T1000 (cell line): ENCODE data around the gene PRKCI.
"Not testable (repeated sequence)": the region's sequence is repeated elsewhere in the genome, so short reads cannot be mapped to it uniquely, and the experiment has no call there.

Source experiments
- DNase-seq: peaks from one replicate; lab custom pipeline; 2025; ENCODE audit warnings: mixed read lengths; lab: John Stamatoyannopoulos, UW

The PRKCI gene

GRCh38 chr3:170343859-170344258 is 121.6 kb downstream of the PRKCI start:
- not testable (repeated sequence) for DNase-seq

GRCh38 chr3:170344971-170345370 is 122.7 kb downstream of the PRKCI start:
- DNase-seq = no peak

DNA sequence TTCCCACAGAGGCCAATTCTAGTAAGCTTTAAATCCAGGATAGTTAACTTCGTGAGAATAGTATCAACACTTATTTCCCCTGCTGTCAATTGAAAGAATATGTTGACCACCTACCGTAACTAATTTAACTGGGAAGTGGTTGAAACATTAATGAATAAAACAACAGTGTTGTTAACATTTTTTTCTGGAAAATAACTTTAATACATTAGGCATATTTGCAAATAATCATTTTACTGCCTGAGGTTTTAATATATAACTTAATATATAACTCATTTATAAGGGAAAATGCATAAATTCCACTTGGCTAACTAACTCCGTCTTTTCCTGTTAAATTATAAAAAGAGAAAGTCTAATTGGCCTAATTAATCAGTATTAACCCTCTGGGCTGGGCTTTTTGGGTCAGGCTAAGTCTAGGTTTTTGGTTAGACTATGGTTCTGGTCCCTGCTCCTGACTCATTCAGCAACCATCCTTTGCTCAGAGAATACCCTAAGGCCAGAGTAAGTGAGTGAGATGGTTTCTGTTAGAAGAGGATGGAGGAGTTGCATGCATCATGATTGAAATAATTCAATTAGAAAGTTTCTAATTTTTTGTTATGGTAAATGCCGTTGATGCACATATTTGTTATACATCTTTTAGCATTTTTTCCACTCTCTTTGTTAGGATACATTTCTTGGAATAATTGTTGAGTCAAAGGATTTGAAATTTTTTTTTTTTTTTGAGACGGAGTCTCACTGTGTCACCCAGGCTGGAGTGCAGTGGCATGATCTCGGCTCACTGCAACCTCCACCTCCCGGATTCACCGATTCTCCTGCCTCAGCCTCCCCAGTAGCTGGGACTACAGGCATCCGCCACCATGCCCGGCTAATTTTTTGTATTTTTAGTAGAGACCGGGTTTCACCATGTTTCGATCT is 124.5 kb downstream of the PRKCI start:
- peak; percentile 14 for DNase-seq

GRCh38 chr3:170350515-170351413 is 128.5 kb downstream of the PRKCI start:
- DNase-seq = no peak

- no peak for DNase-seq
Measured at GRCh38 chr3:170352936-170353335, 130.7 kb downstream of the PRKCI start.

DNA sequence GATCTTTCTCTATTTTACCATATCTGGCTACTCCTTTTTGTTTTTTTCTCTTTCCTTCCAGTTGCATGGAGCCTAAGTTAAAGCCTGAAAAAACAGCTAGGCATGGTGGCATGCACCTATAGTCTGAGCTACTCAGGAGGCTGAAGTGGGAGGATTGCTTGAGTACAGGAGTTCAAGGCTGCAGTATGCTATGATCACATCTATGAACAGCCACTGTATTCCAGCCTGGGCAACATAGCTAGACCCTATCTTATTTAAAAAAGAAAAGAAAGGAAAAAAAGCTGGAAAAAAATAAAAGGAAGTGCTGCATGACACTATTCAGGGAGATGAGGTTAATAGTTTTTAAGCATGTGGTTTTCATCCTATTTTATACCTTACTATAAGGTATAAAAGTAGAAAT is 131.3 kb downstream of the PRKCI start:
- no peak for DNase-seq

- DNase-seq = no peak
Measured at GRCh38 chr3:170354760-170355159, 132.5 kb downstream of the PRKCI start.
